ENCODE data around the gene SAP30BP.

The SAP30BP gene

DNA sequence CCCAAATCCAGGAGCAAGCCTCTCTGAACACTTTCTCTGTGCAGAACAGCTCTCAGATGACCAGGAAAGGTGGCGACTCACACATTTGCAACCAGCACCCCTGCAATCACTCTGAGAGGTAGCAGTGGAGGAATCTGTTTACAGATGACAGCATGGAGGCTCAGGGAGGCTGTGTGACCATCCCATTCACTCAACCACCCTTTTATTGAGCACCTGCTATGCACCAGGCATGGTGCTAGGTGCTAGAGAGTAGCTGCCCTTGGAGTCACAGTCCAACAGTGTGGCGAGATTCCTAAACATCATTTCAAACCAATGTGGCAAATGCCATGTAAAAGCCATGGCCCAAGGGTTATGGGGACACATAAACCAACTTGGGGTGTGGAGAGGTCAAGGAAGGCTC is 52.6 kb downstream of the SAP30BP start:
- DNase-seq (ENCODE audit: low spot score) = no peak

DNA sequence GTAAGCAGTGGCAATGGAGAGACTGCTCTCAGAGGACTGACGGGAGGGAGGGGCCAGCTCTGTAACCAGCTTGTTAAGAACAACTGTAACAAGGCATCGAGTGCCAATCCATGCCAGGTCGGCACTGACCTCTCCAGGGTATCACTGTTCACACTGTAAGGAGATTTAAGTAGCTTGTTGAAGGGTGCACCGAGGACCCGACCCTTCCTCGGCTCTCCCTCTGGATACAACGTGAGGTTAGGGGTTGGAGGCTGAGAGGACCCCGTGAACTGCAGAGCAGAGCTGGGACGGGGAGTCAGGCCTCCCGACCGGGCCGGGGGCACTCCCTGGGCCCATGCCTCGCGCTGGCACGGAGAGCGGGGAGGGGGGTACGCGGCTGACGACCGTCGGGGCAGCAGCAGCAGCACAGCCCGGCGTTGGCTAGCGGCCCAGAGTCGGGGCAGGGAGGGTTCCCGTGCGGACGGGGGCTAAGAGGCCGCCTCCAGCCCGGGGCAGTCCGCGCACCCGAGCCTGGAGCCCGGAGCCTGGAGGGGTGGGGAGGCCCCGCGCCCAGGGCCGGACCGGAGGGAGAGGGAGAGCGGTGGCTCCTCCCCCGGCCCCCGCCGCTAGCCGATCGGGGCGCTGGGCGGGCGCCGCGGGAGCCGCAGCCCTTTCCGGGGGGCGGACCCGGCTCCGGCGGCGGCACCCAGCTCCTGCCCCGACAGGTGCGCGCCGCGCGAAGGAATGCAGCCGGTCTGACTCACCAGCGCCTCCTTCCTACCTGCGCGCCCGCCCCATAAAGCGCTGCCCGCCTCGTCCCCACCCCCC is 53.7 kb downstream of the SAP30BP start, which contains the start of gene ITGB4:
TSS of gene ITGB4 (plus strand) at position 804 of the 807 bp plus-strand sequence. CDS start 3,245 bp downstream, outside the sequence.
- peak; percentile 95 for DNase-seq (ENCODE audit: low spot score)

DNA sequence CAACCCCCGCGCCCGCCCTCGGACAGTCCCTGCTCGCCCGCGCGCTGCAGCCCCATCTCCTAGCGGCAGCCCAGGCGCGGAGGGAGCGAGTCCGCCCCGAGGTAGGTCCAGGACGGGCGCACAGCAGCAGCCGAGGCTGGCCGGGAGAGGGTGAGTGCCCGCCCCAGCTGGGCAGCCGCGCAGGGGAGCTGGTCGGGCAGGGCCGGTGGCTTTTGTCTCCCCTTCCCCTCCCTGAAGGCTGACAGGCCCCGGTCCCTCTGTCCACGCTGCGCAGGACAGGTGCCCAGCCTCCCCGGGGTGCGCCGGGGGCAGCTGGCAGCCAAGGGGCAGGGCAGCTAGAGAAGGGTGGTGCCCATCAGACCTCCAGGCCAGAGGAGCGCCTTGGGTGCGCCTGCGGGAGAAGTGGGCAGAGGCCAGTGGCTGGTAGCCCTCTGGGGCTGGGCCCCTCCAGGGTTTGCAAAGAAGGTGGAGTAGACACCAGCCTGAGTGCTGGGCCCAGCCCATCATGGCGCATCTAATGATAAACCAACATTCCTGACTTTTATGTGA is 54.4 kb downstream of the SAP30BP start:
- peak; percentile 28 for DNase-seq (ENCODE audit: low spot score)

DNA sequence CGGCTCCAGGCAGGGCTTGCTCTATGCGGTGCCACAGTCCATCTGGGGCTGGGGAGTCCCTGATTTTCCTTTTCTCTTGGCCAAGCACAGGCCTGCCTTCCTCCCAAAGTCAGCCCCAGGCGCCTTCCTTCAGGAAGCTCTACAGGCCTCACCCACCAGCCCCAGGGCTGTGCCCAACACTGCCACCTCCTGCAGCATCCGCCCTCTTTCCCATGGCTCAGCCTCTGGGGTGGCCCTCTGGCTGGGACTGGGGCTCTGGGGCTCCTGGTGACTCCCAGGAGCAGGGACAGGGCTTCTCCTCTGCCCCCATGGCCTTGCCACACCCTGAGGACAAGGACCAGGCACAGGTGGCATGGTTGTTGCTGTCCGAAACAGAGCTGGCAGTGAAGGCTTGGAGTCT is 54.9 kb downstream of the SAP30BP start:
- peak; percentile 45 for DNase-seq (ENCODE audit: low spot score)

DNA sequence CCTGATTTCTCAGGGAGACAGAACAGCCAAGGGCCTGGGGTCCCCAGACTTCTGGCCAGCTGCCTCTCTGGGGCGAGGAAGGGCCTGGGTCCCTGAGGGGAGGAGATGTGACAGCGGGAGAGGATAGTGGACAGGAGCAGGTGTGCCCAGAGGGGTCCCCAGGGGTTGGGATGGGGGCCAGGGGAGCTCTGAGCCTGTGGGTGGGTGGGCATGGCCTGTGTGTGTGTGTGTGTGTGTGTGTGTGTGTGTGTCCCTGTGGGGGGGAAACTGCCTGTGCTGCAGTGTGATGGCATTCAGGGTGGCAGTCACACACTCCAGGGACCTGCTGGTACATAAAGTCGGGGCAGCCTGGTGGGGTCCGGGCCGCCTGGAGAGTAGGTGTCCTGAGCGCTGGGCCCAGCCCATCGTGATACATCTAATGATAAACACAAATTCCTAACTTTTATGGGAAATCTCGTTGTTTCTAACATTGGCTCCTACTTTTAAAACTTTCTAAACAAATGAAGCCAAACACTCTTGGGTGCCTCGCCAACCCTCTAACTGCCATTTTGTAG is 55.5 kb downstream of the SAP30BP start:
- no peak for DNase-seq (ENCODE audit: low spot score)

GRCh38 chr17:75723171-75723930 is 56.2 kb downstream of the SAP30BP start:
- peak; percentile 75 for DNase-seq (ENCODE audit: low spot score)

GRCh38 chr17:75724016-75725003 is 57.2 kb downstream of the SAP30BP start:
- DNase-seq (ENCODE audit: low spot score) = no peak

DNA sequence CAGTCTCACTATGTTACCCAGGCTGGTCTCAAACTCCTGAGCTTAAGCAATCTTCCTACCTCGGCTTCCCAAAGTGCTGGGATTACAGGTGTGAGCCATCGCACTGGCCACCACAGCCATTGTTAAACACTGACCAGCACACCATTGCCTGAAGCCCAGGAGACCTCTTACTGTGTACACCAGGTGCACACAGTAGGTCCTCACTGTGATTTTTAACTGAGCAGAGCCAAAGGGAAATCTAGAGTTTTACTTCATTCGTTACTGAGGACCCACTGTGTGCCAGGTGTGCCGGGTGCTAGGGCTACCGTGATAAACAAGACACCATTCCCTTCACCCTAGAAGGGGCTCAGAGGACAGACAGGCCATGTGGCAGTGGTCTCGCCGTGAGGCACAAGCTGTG is 58.4 kb downstream of the SAP30BP start:
- DNase-seq (ENCODE audit: low spot score) = no peak

DNA sequence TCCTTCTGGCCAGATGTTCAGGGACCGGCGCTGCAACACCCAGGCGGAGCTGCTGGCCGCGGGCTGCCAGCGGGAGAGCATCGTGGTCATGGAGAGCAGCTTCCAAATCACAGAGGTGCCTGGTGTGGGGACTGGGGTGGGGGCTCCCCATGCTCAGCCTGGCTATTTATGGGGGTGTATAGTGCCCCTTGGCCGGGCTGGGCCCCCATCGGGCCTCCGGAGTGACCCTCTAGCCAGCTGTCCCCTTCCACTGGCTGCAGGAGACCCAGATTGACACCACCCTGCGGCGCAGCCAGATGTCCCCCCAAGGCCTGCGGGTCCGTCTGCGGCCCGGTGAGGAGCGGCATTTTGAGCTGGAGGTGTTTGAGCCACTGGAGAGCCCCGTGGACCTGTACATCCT is 60.3 kb downstream of the SAP30BP start:
- DNase-seq (ENCODE audit: low spot score) = no peak

DNA sequence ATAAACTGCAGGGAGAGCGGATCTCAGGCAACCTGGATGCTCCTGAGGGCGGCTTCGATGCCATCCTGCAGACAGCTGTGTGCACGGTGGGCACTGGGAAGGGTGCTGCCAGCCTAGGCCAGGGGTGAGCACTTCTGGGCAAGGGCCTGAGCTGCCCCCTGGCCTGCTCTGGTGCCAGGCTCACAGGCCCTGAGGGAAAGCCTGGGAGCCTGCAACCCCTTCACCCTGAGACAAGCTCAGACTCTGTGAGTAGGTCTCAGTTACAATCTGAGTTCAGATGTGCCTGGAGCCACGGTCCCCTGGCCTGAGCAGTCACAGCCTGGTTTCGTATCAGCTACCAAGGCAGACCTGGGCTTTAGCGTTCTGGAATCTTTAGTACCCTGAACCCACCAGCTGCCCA is 62.2 kb downstream of the SAP30BP start:
- no peak for DNase-seq (ENCODE audit: low spot score)

- no peak for DNase-seq (ENCODE audit: low spot score)
Observed at GRCh38 chr17:75730065-75730464, 62.9 kb downstream of the SAP30BP start.

GRCh38 chr17:75731086-75731715 is 64.1 kb downstream of the SAP30BP start:
- DNase-seq (ENCODE audit: low spot score) = no peak

GRCh38 chr17:75731716-75732498 is 64.8 kb downstream of the SAP30BP start:
- DNase-seq (ENCODE audit: low spot score) = no peak

DNA sequence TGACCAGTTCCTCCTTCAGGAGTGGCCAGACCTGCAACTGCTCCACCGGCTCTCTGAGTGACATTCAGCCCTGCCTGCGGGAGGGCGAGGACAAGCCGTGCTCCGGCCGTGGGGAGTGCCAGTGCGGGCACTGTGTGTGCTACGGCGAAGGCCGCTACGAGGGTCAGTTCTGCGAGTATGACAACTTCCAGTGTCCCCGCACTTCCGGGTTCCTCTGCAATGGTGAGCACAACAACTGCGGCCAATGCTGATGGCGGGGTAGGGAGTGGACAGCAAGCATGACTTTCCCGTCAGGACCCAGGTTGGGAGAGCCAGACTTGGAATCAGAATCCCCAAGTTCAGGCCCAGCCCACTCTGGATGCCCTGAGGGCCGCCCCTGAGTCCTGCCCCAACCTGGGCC is 66.3 kb downstream of the SAP30BP start:
- no peak for DNase-seq (ENCODE audit: low spot score)

- DNase-seq (ENCODE audit: low spot score) = no peak
Observed at GRCh38 chr17:75734674-75735294, 67.6 kb downstream of the SAP30BP start.

DNA sequence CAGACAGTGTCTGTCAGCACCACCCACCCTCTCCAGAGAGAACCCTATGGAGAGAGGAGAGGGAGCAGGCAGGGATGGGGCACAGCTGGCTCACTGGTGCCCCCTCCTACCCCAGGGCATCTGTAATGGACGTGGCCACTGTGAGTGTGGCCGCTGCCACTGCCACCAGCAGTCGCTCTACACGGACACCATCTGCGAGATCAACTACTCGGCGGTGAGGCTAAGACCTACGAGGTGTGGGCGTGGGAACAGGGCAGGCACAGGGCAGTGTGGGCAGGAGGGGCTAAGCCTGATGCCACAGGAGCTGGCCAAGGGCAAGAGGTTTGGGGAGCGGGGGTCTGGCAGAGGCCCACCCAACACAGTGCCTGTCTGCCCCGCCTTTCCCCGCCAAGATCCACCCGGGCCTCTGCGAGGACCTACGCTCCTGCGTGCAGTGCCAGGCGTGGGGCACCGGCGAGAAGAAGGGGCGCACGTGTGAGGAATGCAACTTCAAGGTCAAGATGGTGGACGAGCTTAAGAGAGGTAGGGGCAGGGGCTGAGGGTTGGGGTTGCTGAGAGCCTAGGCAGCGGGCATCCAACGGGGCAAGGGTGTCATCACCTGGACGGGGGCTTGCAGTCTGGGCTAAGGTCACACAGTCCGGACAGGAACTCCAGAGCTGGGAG is 69.2 kb downstream of the SAP30BP start:
- DNase-seq (ENCODE audit: low spot score) = no peak

DNA sequence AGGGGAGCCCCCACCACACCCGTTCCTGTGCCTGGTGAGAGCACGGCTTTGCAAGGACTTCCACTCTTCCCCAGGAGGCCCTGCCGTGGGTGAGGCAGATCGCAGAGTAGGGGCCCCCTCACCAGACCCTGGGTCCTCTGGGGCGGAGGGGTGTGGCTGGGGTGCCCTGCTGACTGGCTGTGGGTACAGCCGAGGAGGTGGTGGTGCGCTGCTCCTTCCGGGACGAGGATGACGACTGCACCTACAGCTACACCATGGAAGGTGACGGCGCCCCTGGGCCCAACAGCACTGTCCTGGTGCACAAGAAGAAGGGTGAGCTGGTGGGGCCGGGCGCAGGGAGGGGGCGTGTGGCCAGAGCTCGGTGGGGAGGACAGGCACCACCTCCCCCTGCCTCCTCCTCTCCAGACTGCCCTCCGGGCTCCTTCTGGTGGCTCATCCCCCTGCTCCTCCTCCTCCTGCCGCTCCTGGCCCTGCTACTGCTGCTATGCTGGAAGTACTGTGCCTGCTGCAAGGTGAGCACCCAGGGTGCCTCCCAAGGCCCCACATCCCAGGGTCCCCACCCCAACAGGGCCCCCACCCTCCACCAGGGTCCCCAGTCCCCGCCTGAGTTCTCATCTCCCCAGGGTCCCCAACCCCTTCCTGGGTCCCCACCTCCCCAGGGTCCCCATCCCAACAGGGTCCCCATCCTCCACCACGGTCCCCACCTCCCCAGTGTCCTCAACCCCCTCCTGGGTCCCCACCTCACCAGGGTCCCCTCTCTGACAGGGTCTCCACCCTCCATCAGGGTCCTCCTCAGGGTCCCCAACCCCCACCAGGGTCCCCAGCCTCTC is 70.2 kb downstream of the SAP30BP start:
- no peak for DNase-seq (ENCODE audit: low spot score)

DNA sequence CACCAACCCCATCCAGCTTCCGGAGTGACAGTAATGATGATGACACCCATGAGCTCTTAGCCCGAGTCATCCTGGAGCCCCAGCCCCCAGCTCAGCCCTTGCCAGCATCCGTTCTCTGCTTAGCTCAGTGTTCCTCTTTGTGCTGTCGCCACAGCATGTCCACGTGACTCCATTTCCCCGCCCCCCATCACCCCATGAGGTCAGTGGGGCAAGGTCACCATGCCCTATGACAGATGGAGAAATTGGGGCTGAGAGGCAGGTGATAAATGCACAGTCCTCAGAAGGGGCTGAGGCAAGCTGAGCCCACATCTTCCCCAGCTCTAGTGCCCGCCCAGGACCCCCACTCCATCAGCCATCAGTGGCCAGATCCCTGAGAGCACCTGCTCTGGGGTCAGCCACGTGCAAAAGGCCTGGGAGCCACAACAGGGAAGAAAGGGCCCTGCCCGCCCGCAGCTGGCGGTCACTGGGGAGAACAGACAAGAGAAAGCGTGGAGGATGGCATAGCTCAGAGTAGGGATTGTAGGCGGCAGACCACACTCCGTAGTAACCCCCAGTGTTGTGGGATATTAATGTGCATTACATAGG is 71.2 kb downstream of the SAP30BP start:
- no peak for DNase-seq (ENCODE audit: low spot score)
